HepG2 (cell line): ENCODE results near the gene ACVR1B. TPM values are rescaled to one million over a fixed set of nuclear protein-coding genes. Genes with fewer than 3 reads are reported as not detected.

Experiments
- ATAC-seq: fragments of 200-7000 bp; cut with Tn5 transposase; 3 replicates; pipeline ENCODE4 v1.9.1; 2020; ENCODE audit warnings: mild to moderate bottlenecking, moderate library complexity
- Bru-seq: library from RNA; stranded (reverse); fragments of 400-500 nt; gene quantifications from one replicate; lab custom pipeline; 2021; lab: Mats Ljungman, UMichigan
- BruChase-seq, 2 experiments: library from RNA; stranded (reverse); fragments of 400-500 nt; gene quantifications; one replicate each; lab custom pipeline; 2021; lab: Mats Ljungman, UMichigan
- BruUV-seq: library from RNA; stranded (reverse); fragments of 400-500 nt; replicated peaks from 2 replicates; lab custom pipeline; 2021; lab: Mats Ljungman, UMichigan
- CTCF ChIA-PET: fragments of 300-600 bp; formaldehyde crosslinking; extraction: SDS; loops from one replicate; lab custom pipeline; 2021; ENCODE audit warnings: low total read pairs, inconsistent platforms, low intra/inter-chr PET ratio; lab: Yijun Ruan, JAX
- POLR2A ChIA-PET: fragments of 350-600 bp; sonication (Branson Sonifier 250); formaldehyde crosslinking; loops from one replicate; lab custom pipeline; 2020; ENCODE audit warnings: antibody characterized with exemption, inconsistent platforms; lab: Yijun Ruan, JAX
- DNase-seq: peaks from one replicate; pipeline ENCODE4 v3.0.0-alpha.2; 2015; ENCODE audit warnings: low spot score
- FAIRE-seq: peaks from 3 replicates; lab custom pipeline; 2011; peaks lifted over from hg19 to GRCh38; lab: Jason Lieb, UNC
- H2AFZ ChIP-seq: one replicate; pipeline ENCODE4 v1.6.1; 2011; ENCODE audit warnings: low read length, inconsistent platforms
- H3K27ac ChIP-seq: fragments of 300-600 bp; 3 replicates; pipeline ENCODE4 v1.8.0; 2011; ENCODE audit warnings: mixed run types, mild to moderate bottlenecking, mixed read lengths, low read length, inconsistent platforms; ENCODE audit not compliant: insufficient read depth; ENCODE audit errors: extremely low read length
- H3K27me3 ChIP-seq, 2 experiments: fragments of 200-600 bp in 1 of 2; 2 replicates in 1 of 2; 3 replicates in 1 of 2; pipeline versions ENCODE4 v1.6.0 to v1.8.0; 2011; ENCODE audit warnings: low read length in 2 of 2, mild to moderate bottlenecking in 2 of 2, moderate library complexity in 2 of 2, inconsistent platforms in 1 of 2; ENCODE audit not compliant: insufficient read depth in 2 of 2, control insufficient read depth in 1 of 2
- H3K36me3 ChIP-seq, 2 experiments: fragments of 200-600 bp in 1 of 2; replicated peaks in 1 of 2; 2 replicates in 1 of 2; 3 replicates in 1 of 2; pipeline versions ENCODE4 v1.5.1 to v1.8.0; 2011; ENCODE audit warnings: low read length in 2 of 2, inconsistent platforms in 1 of 2; ENCODE audit not compliant: insufficient read depth in 2 of 2, control insufficient read depth in 1 of 2
- H3K4me1 ChIP-seq: 2 replicates; pipeline ENCODE4 v1.5.1; 2012; ENCODE audit warnings: low read length, inconsistent platforms; ENCODE audit not compliant: insufficient read depth
- H3K4me2 ChIP-seq: 2 replicates; pipeline ENCODE4 v1.6.0; 2011; ENCODE audit warnings: low read depth, low read length, inconsistent platforms
- H3K4me3 ChIP-seq, 3 experiments: fragments of 200-600 bp in 1 of 3; sonication (generic), shearing (Covaris generic) in 1 of 3; replicated peaks in 1 of 3; 2 replicates each; pipeline ENCODE4 v1.5.1; 2011 to 2016; ENCODE audit warnings: low read length in 3 of 3, inconsistent platforms in 2 of 3, low read depth in 2 of 3, mild to moderate bottlenecking in 2 of 3, control low read depth in 1 of 3, mixed read lengths in 1 of 3; ENCODE audit not compliant: insufficient read depth in 1 of 3
- H3K79me2 ChIP-seq: one replicate; pipeline ENCODE4 v1.6.1; 2011; ENCODE audit warnings: low read length, inconsistent platforms; ENCODE audit not compliant: insufficient read depth
- H3K9ac ChIP-seq: 2 replicates; pipeline ENCODE4 v1.6.0; 2011; ENCODE audit warnings: mild to moderate bottlenecking, low read depth, low read length, inconsistent platforms; ENCODE audit not compliant: insufficient read depth
- H3K9me3 ChIP-seq: 2 replicates; pipeline ENCODE4 v1.5.1; 2012; ENCODE audit warnings: mild to moderate bottlenecking, low read length
- H4K20me1 ChIP-seq: 2 replicates; pipeline ENCODE4 v1.6.0; 2011; ENCODE audit warnings: inconsistent platforms, mild to moderate bottlenecking, low read length, moderate library complexity; ENCODE audit not compliant: insufficient read depth
- ERF ChIP-seq: IDR thresholded peaks from 2 replicates; pipeline ENCODE4 v1.6.1; 2018; ENCODE audit warnings: missing biosample characterization, missing genetic modification reagents
- ISX ChIP-seq: sonication (generic); formaldehyde crosslinking; conservative IDR thresholded peaks from 2 replicates; pipeline ENCODE4 v1.5.0; 2020; ENCODE audit warnings: missing genetic modification reagents
- NCOA5 ChIP-seq: sonication (generic); formaldehyde crosslinking; IDR thresholded peaks from 2 replicates; pipeline ENCODE4 v1.4.0; 2020; ENCODE audit warnings: missing genetic modification reagents
- REL ChIP-seq: sonication (generic); formaldehyde crosslinking; conservative IDR thresholded peaks from 2 replicates; pipeline ENCODE4 v1.8.0; 2022; ENCODE audit warnings: mild to moderate bottlenecking, missing genetic modification reagents, moderate library complexity
- TBX2 ChIP-seq: sonication (generic); formaldehyde crosslinking; IDR thresholded peaks from 2 replicates; pipeline ENCODE4 v1.5.0; 2020; ENCODE audit warnings: missing genetic modification reagents, mild to moderate bottlenecking, borderline replicate concordance
- WGBS: methylation state at CpG from one replicate; pipeline ENCODE4 v1.1.6; 2017; ENCODE audit warnings: low lambda C conversion rate; 5-methylcytosine and 5-hydroxymethylcytosine counted together
- in situ Hi-C: cut with HindIII; loops from 2 replicates; pipeline ENCODE4 v1.10.0; 2017; ENCODE audit warnings: low pct_unique_long_range_greater_than_20kb; ENCODE audit not compliant: extremely low pct_ligation_motif_present
- intact Hi-C: fragments of 100-400 bp; cut with micrococcal nuclease; formaldehyde crosslinking; loops from one replicate; pipeline ENCODE4 v1.10.0; 2022; ENCODE audit not compliant: unreplicated experiment
- long read RNA-seq, 2 experiments: library from RNA in 1 of 2; library from polyadenylated mRNA in 1 of 2; stranded (forward) in 1 of 2; unstranded in 1 of 2; transcript quantifications; one replicate each; pipeline ENCODE4 v2.0.0, GENCODE V29; 2019 to 2022
- polyA minus RNA-seq, 3 experiments: library from RNA; depleted of rRNA, polyadenylated mRNA; stranded (reverse); fragments of >200 nt; gene quantifications; 2 replicates each; pipeline ENCODE4 v1.2.3, GENCODE V29; 2011; ENCODE audit warnings: low replicate concordance in 1 of 3
- polyA plus RNA-seq, 8 experiments: library from polyadenylated mRNA; depleted of rRNA in 3 of 8; stranded (reverse) in 7 of 8; unstranded in 1 of 8; fragments of >200 nt; fragmentation: Illumina TruSeq in 4 of 8; extraction: Trizol in 4 of 8; gene quantifications; 2 replicates each; pipeline versions ENCODE4 v1.2.1 to v1.2.3, GENCODE V29; 2011 to 2016; ENCODE audit warnings: low read depth in 4 of 8, missing spikeins in 1 of 8, mixed read lengths in 1 of 8; ENCODE audit not compliant: insufficient read depth in 1 of 8
- total RNA-seq, 5 experiments: library from RNA; depleted of rRNA; stranded (reverse); fragments of >200 nt; fragmentation: Illumina TruSeq; extraction: Trizol; gene quantifications; 2 replicates each; pipeline ENCODE4 v1.2.3, GENCODE V29; 2016; ENCODE audit warnings: low read depth in 1 of 5
- TF ChIP-seq, protein P1 (sequence below): sonication (generic); formaldehyde crosslinking; IDR thresholded peaks from 2 replicates; pipeline ENCODE4 v1.5.1; 2020; ENCODE audit warnings: missing genetic modification reagents, mild to moderate bottlenecking, borderline replicate concordance
- TF ChIP-seq, protein P2 (sequence below): IDR thresholded peaks from 2 replicates; pipeline ENCODE4 v1.6.1; 2016; ENCODE audit warnings: control low read depth

ACVR1B gene
- 5.8 and 8.9 TPM in 2 replicates for total RNA-seq (2016; rRNA removed; fragmentation: Illumina TruSeq; extraction: Trizol)
- 2.0 and 2.2 TPM in 2 replicates for total RNA-seq (2016; cell fraction: cytosol; rRNA removed; fragmentation: Illumina TruSeq; extraction: Trizol; ENCODE audit: low read depth)
- 4.3 and 9.8 TPM in 2 replicates for total RNA-seq (2016; cell fraction: insoluble cytoplasmic fraction; rRNA removed; fragmentation: Illumina TruSeq; extraction: Trizol)
- total RNA-seq (2016; cell fraction: membrane; rRNA removed; fragmentation: Illumina TruSeq; extraction: Trizol): 5.4 and 7.6 TPM in 2 replicates
- total RNA-seq (2016; cell fraction: nucleus; rRNA removed; fragmentation: Illumina TruSeq; extraction: Trizol): 9.9 and 14.3 TPM in 2 replicates
- 12.1 and 14.1 TPM in 2 replicates for polyA plus RNA-seq (2011; rRNA removed)
- 12.0 and 13.7 TPM in 2 replicates for polyA plus RNA-seq (2011; cell fraction: cytosol; rRNA removed)
- polyA plus RNA-seq (2011; cell fraction: nucleus; rRNA removed): 12.5 and 12.9 TPM in 2 replicates
- polyA plus RNA-seq (2012): 10.8 and 11.8 TPM in 2 replicates
- 1.1 and 1.3 TPM in 2 replicates for polyA plus RNA-seq (2016; cell fraction: cytosol; fragmentation: Illumina TruSeq; extraction: Trizol; ENCODE audit: low read depth)
- 5.3 and 5.6 TPM in 2 replicates for polyA plus RNA-seq (2016; cell fraction: insoluble cytoplasmic fraction; fragmentation: Illumina TruSeq; extraction: Trizol; ENCODE audit: low read depth)
- 3.8 and 4.6 TPM in 2 replicates for polyA plus RNA-seq (2016; cell fraction: membrane; fragmentation: Illumina TruSeq; extraction: Trizol; ENCODE audit: low read depth)
- polyA plus RNA-seq (2016; cell fraction: nucleus; fragmentation: Illumina TruSeq; extraction: Trizol; ENCODE audit: insufficient read depth, low read depth): 16.9 and 17.0 TPM in 2 replicates
- polyA minus RNA-seq (2011; rRNA and poly(A)+ RNA removed; ENCODE audit: low replicate concordance): 22.8 and 32.8 TPM in 2 replicates
- polyA minus RNA-seq (2011; cell fraction: cytosol; rRNA and poly(A)+ RNA removed): 9.7 and 13.2 TPM in 2 replicates
- 12.1 and 14.2 TPM in 2 replicates for polyA minus RNA-seq (2011; cell fraction: nucleus; rRNA and poly(A)+ RNA removed)
- Bru-seq, nascent RNA: percentile 67 among the genes with signal in this experiment
- percentile 67 among the genes with signal in this experiment for BruChase-seq, experiment 1, labeled RNA remaining after a 6-hour chase
- BruChase-seq, experiment 2, labeled RNA remaining after a 2-hour chase: percentile 64 among the genes with signal in this experiment
- long read RNA-seq, experiment 1, full-length matches to known transcripts: 1 of 2 reads
- long read RNA-seq, experiment 1, partial matches to known transcripts: 0 of 2 reads
- long read RNA-seq, experiment 1, other reads (novel, unspliced or antisense): 1 of 2 reads
- long read RNA-seq, experiment 2, full-length matches to known transcripts: 3 of 21 reads
- long read RNA-seq, experiment 2, partial matches to known transcripts: 2 of 21 reads
- long read RNA-seq, experiment 2, other reads (novel, unspliced or antisense): 16 of 21 reads

DNA sequence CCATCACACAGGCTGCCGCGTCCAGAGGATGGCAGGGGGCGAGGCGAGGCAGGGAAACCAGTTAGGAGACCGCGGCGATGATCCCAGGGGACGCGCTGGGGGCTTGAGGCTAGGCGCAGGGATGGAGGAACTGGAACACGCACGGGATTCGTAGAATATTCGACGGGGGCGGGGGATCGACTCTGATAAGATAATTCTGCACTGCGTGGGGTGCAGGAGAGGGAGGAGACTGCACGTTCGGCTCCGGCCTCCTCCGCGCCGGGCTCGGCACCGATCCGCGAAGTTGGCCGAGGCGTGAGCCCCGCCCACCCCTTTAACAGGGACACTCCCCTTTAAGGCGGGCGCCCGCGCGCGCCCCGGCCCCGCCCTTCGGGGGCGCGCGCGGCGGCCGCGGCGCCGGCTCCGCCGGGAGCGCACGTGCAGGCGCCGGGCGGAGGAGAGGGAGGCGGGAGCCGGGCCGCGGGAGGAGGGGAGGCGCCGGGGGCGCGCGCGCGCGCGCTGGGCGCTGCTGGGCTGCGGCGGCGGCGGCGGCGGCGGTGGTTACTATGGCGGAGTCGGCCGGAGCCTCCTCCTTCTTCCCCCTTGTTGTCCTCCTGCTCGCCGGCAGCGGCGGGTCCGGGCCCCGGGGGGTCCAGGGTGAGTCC lies at the start of gene ACVR1B:
ACVR1B (plus strand) TSS at position 501 of the 644 bp plus-strand sequence; CDS start at position 546, 45 bp downstream.
- DNase-seq (peak; percentile 57), ATAC-seq (peak; percentile 81), FAIRE-seq (peak; percentile 52)
- WGBS: 0% methylated on average over 13 of the region's 86 CpGs
- Histone ChIP-seq H3K36me3 (no peaks in the 10 kb centered on the region), H4K20me1 (no peaks in the 10 kb centered on the region), H3K9me3 (no peaks in the 10 kb centered on the region), H3K9ac (peak within 1 kb of the TSS; percentile 89), H3K4me3 (peak within 1 kb of the TSS; percentile 77 to 88 (median 85)), H3K4me1 (peaks cover 39% of the 10 kb centered on the region), H3K79me2 (peaks cover 44% of the 10 kb centered on the region), H2AFZ (no peak within 1 kb of the TSS), H3K4me2 (peak within 1 kb of the TSS; percentile 93), H3K27ac (peak within 1 kb of the TSS; percentile 60), H3K27me3 (peaks cover 5 to 29% of the 10 kb centered on the region in 2 experiments)
- ChIA-PET CTCF (no interaction called here), POLR2A (interaction anchor here (2.0 kb wide), 1 partner anchor 26 kb away, joined by 5 read pairs; no protein-coding TSS in a partner anchor)
- in situ Hi-C loops (no loop called here), intact Hi-C loops (no loop called here)
- BruUV-seq: no TSS peak
- TF ChIP-seq REL (CRISPR knock-in tag) (no peak), ERF (CRISPR knock-in tag) (peak; percentile 28; the same call in 1 of the 2 replicates), ISX (CRISPR knock-in tag) (no peak), TBX2 (CRISPR knock-in tag) (peak; percentile 55; the same call in 1 of the 2 replicates), NCOA5 (CRISPR knock-in tag) (no peak)
- TF ChIP-seq, protein P1, sequence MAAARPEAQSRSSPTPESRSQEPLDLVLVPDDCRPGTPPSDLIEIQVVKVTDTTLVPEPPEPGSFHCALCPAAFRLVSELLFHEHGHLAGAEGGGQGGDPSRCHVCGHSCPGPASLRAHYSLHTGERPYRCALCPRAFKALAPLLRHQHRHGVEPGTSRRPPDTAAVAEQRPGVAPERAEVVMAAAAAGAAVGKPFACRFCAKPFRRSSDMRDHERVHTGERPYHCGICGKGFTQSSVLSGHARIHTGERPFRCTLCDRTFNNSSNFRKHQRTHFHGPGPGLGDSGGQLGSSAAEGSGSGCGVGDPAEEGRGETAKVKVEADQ (CRISPR knock-in tag): 0 out of 2 replicates have a peak, but pooled peaks have one; percentile 23
- TF ChIP-seq, protein P2, sequence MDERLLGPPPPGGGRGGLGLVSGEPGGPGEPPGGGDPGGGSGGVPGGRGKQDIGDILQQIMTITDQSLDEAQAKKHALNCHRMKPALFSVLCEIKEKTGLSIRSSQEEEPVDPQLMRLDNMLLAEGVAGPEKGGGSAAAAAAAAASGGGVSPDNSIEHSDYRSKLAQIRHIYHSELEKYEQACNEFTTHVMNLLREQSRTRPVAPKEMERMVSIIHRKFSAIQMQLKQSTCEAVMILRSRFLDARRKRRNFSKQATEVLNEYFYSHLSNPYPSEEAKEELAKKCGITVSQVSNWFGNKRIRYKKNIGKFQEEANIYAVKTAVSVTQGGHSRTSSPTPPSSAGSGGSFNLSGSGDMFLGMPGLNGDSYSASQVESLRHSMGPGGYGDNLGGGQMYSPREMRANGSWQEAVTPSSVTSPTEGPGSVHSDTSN (CRISPR knock-in tag): no peak
